HFFc6 (cell line): Measurements from ENCODE around the gene PIGC. TPM values are rescaled to one million over a fixed set of nuclear protein-coding genes. Genes with fewer than 3 reads are reported as not detected.
"Not testable (repeated sequence)": the region's sequence is repeated elsewhere in the genome, so short reads cannot be mapped to it uniquely, and the experiment has no call there.

ENCODE experiments used
- DNase-seq: peaks from one replicate; pipeline ENCODE4 v3.0.0-alpha.2; 2018
- H3K27ac Mint-ChIP-seq: 2 replicates; pipeline ENCODE4 v1.8.0; 2020; ENCODE audit warnings: mild to moderate bottlenecking, mixed read lengths
- H3K27me3 Mint-ChIP-seq: 2 replicates; pipeline ENCODE4 v1.8.0; 2021; ENCODE audit warnings: mild to moderate bottlenecking, moderate library complexity, mixed read lengths; ENCODE audit not compliant: insufficient read depth
- H3K36me3 Mint-ChIP-seq: 2 replicates; pipeline ENCODE4 v1.8.0; 2021; ENCODE audit warnings: low read depth, mixed read lengths
- H3K4me1 Mint-ChIP-seq: 2 replicates; pipeline ENCODE4 v1.8.0; 2020; ENCODE audit warnings: low read depth, mixed read lengths
- H3K4me3 Mint-ChIP-seq: 2 replicates; pipeline ENCODE4 v1.8.0; 2020; ENCODE audit warnings: mild to moderate bottlenecking, moderate library complexity, mixed read lengths
- H3K9me3 Mint-ChIP-seq: 2 replicates; pipeline ENCODE4 v1.8.0; 2020; ENCODE audit warnings: mild to moderate bottlenecking, mixed read lengths
- CTCF ChIP-seq: fragments of 200-600 bp; sonication (generic); IDR thresholded peaks from 2 replicates; pipeline ENCODE4 v1.5.0; 2021; ENCODE audit warnings: antibody characterized with exemption, mild to moderate bottlenecking
- total RNA-seq, 6 experiments: library from RNA; stranded (reverse); fragmentation: NEBNext Ultra II Directional; extraction: Animal tissue kit (Norgen Biotek cat#: 25700); gene quantifications; 2 replicates in 1 of 6; 3 replicates in 5 of 6; pipeline ENCODE4 v1.2.3, GENCODE V29; 2021

PIGC gene
- total RNA-seq, 6 experiments from 2014 or later, result 14.2 to 17.1 (median 15.3) TPM

- Mint-ChIP-seq H3K4me3 (no peak overlapping the region), H3K9me3 (no peaks in the 10 kb centered on the region), H3K27me3 (peaks cover 3% of the 10 kb centered on the region), H3K4me1 (peaks cover 58% of the 10 kb centered on the region), H3K27ac (no peak overlapping the region), H3K36me3 (0 out of 2 replicates have a peak, but pooled peaks cover 5% of the 10 kb centered on the region)
- no peak for TF ChIP-seq CTCF
- no peak for DNase-seq
Measured at GRCh38 chr1:172447641-172448040, 3.8 kb upstream of the PIGC start.

- H3K4me1 Mint-ChIP-seq, result peaks cover 61% of the 10 kb centered on the region
- H3K36me3 Mint-ChIP-seq, result peaks cover 16% of the 10 kb centered on the region
Measured at GRCh38 chr1:172446547-172446946, 2.7 kb upstream of the PIGC start.

DNA sequence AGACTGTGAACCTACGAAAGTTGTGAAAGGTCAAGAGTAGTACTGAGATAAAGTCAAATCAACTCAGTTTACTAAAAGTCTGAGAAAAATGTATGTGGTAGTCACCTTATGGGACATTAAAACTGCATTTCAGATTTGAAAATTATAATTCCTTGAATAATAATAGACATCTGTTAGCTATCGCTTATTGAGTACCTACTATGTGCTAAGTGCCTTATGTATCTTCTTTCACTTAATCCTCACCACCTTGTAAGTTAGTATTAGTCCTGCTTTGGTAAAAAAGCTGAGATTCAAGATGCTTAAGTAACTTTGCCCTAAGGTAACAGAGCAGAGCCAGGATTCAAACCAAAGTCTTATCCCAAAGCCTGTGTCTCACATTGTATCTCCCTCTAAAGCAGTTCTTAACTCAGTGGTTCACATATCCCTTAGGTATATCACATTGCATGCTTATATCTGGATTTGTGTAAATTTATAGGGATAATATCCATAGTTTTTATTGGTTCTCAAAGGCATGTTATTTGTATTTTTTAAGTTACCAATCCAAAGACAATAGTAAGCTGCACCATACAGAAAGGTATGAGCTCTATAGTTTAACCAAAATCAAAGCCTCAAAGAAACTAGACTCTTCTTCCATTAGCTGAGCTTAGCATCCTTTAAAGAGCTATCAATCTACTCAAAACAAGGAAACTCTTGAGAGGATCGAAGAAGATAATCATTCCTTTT is 865 bp downstream of the PIGC start:
- Mint-ChIP-seq H3K36me3 (peaks cover 26% of the 10 kb centered on the region), H3K27ac (peak overlapping the region; percentile 82), H3K27me3 (no peaks in the 10 kb centered on the region; the same call in 1 of the 2 replicates), H3K9me3 (no peaks in the 10 kb centered on the region), H3K4me1 (peaks cover 35% of the 10 kb centered on the region), H3K4me3 (peak overlapping the region; percentile 94)
- no peak for DNase-seq
- no peak for TF ChIP-seq CTCF

More at GRCh38 chr1:172446547-172446946, 2.7 kb upstream of the PIGC start:
- no peak for TF ChIP-seq CTCF
- Mint-ChIP-seq H3K27me3 (peaks cover 3% of the 10 kb centered on the region), H3K4me3 (no peak overlapping the region), H3K27ac (no peak overlapping the region), H3K9me3 (no peaks in the 10 kb centered on the region)
- no peak for DNase-seq

DNA sequence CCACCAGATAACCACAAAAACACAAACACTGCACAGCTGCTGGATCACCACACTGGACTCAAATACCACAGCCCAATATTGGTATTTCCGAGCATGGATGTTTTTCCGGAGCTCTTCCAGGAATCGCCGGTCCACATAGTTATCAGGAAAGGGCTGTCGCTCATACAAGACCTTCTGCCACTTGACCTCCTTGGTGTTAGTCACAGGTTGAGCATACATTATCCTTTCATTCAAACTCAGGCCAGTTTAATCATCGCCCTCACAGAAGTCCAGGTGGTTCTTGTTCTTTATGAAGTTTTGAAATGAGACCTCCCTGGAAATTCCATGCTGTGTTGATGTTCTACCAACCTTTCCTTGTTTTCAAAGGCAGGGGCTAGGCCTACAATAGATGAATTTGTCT is 1.5 kb downstream of the PIGC start:
- peak overlapping the region; percentile 27 for H3K4me3 Mint-ChIP-seq
- peaks cover 27% of the 10 kb centered on the region for H3K36me3 Mint-ChIP-seq
- H3K9me3 Mint-ChIP-seq, result no peaks in the 10 kb centered on the region
- H3K4me1 Mint-ChIP-seq, result peaks cover 31% of the 10 kb centered on the region
- H3K27ac Mint-ChIP-seq, result no peak overlapping the region
- no peak for DNase-seq
- TF ChIP-seq CTCF, result no peak
- no peaks in the 10 kb centered on the region for H3K27me3 Mint-ChIP-seq

DNA sequence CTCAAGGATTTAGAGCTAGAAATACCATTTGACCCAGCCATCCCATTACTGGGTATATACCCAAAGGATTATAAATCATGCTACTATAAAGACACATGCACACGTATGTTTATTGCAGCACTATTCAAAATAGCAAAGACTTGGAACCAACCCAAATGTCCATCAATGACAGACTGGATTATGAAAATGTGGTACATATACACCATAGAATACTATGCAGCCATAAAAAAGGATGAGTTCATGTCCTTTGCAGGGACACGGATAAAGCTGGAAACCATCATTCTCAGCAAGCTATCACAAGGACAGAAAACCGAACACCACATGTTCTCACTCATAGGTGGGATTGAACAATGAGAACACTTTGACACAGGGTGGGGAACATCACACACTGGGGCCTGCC is 6.7 kb downstream of the PIGC start:
- not testable (repeated sequence) for DNase-seq, H3K27me3 Mint-ChIP-seq, H3K9me3 Mint-ChIP-seq, H3K4me3 Mint-ChIP-seq, H3K27ac Mint-ChIP-seq
- H3K4me1 Mint-ChIP-seq, result peaks cover 12% of the 10 kb centered on the region
- peaks cover 27% of the 10 kb centered on the region for H3K36me3 Mint-ChIP-seq

DNA sequence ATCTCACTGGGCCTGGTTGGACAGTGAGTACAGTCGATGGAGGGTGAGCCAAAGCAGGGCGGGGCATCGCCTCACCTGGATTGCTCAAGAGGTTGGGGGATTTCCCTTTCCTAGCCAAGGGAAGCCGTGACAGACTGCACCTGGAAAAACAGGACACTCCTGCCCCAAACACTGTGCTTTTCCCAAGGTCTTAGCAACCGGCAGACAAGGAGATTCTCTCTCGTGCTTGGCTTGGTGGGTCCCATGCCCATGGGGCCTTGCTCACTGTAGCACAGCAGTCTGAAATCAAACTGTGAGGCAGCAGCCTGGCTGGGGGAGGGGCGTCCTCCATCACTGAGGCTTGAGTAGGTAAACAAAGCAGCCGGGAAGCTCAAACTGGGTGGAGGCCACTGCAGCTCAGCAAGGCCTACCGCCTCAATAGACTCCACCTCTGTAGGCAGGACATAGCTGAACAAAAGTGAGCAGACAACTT is 12.1 kb downstream of the PIGC start:
- no peak for DNase-seq
- no peak overlapping the region for H3K27ac Mint-ChIP-seq
- peaks cover 8% of the 10 kb centered on the region; the same call in 1 of the 2 replicates for H3K9me3 Mint-ChIP-seq
- no peaks in the 10 kb centered on the region for H3K27me3 Mint-ChIP-seq
- H3K36me3 Mint-ChIP-seq, result peaks cover 9% of the 10 kb centered on the region; the same call in 1 of the 2 replicates
- no peak for TF ChIP-seq CTCF
- H3K4me1 Mint-ChIP-seq, result no peaks in the 10 kb centered on the region
- H3K4me3 Mint-ChIP-seq, result no peak overlapping the region
